Measurements from ENCODE around the gene SLC5A10.

GRCh38 chr17:19010729-19011505 lies 59.0 kb downstream of the SLC5A10 start:
- no peak for TF ChIP-seq CTCF (IDR thresholded peaks at IDR 0.05)
- TF ChIP-seq FOXM1 (IDR thresholded peaks at IDR 0.05; ENCODE audit: low read depth) = no peak
- TF ChIP-seq NRF1 (IDR thresholded peaks at IDR 0.05; ENCODE audit: low read depth, low read length) = no peak
- TF ChIP-seq RFX5 (IDR thresholded peaks at IDR 0.05; ENCODE audit: low read length) = no peak
- TF ChIP-seq EP300 (IDR thresholded peaks at IDR 0.05; ENCODE audit: borderline replicate concordance in 1 of 2, low read depth in 1 of 2, low read length in 1 of 2) = no peak
- no peak for TF ChIP-seq FOXJ3 (CRISPR knock-in tag; IDR thresholded peaks at IDR 0.05)
- TF ChIP-seq USF2 (IDR thresholded peaks at IDR 0.05; ENCODE audit: borderline replicate concordance, low read depth, low read length) = no peak
- TF ChIP-seq NFIC (IDR thresholded peaks at IDR 0.05; ENCODE audit: borderline replicate concordance) = no peak
- TF ChIP-seq RXRA (IDR thresholded peaks at IDR 0.05; ENCODE audit: borderline replicate concordance, low read depth) = no peak
- TF ChIP-seq MAX (IDR thresholded peaks at IDR 0.05; ENCODE audit: low read depth) = no peak
